ENCODE results near the gene BZW1.

Gene BZW1

GRCh38 chr2:200811333-200812121, at the start of gene BZW1:
Gene BZW1 (plus strand): TSS chr2:200811910. CDS start chr2:200813218, 1,308 bp downstream.
- peaks cover 36% of the 10 kb centered on the region for H3K36me3 Mint-ChIP-seq
- H3K4me1 Mint-ChIP-seq: peaks cover 42% of the 10 kb centered on the region
- H3K27me3 Mint-ChIP-seq: peaks cover 5% of the 10 kb centered on the region
- DNase-seq: peak; percentile 98
- CTCF ChIA-PET: interaction anchor here (3.0 kb wide), 1 partner anchor 99 kb away, joined by 10 read pairs; no protein-coding TSS in a partner anchor
- H3K4me3 Mint-ChIP-seq: peak within 1 kb of the TSS; percentile 88
- H3K27ac Mint-ChIP-seq: peak within 1 kb of the TSS; percentile 91
- H3K9me3 Mint-ChIP-seq: no peaks in the 10 kb centered on the region

GRCh38 chr2:200762127-200762526, 49.6 kb upstream of the BZW1 start:
- H3K27me3 Mint-ChIP-seq: peaks cover 9% of the 10 kb centered on the region
- H3K9me3 Mint-ChIP-seq: no peaks in the 10 kb centered on the region
- no peak for DNase-seq
- peaks cover 14% of the 10 kb centered on the region for H3K4me1 Mint-ChIP-seq
- CTCF ChIA-PET: no interaction called here
- H3K36me3 Mint-ChIP-seq: no peaks in the 10 kb centered on the region
- no peak overlapping the region for H3K4me3 Mint-ChIP-seq
- H3K27ac Mint-ChIP-seq: no peak overlapping the region

GRCh38 chr2:200763422-200763821, 48.3 kb upstream of the BZW1 start:
- no peak overlapping the region for H3K27ac Mint-ChIP-seq
- CTCF ChIA-PET: no interaction called here
- H3K4me1 Mint-ChIP-seq: peaks cover 14% of the 10 kb centered on the region
- H3K27me3 Mint-ChIP-seq: peaks cover 8% of the 10 kb centered on the region
- DNase-seq: no peak
- H3K4me3 Mint-ChIP-seq: no peak overlapping the region
- no peaks in the 10 kb centered on the region for H3K9me3 Mint-ChIP-seq
- H3K36me3 Mint-ChIP-seq: no peaks in the 10 kb centered on the region

GRCh38 chr2:200765139-200765951, 46.4 kb upstream of the BZW1 start:
- Mint-ChIP-seq H3K4me1 (peaks cover 14% of the 10 kb centered on the region), H3K27ac (peak overlapping the region; percentile 46), H3K9me3 (no peaks in the 10 kb centered on the region), H3K36me3 (no peaks in the 10 kb centered on the region), H3K4me3 (no peak overlapping the region), H3K27me3 (peaks cover 11% of the 10 kb centered on the region)
- CTCF ChIA-PET: interaction anchor here (0.9 to 1.6 kb wide), 5 partner anchors 9 to 526 kb away, joined by 3 to 13 read pairs (median 3); no protein-coding TSS in a partner anchor
- DNase-seq: no peak

GRCh38 chr2:200765995-200766660, 45.6 kb upstream of the BZW1 start:
- no peak overlapping the region for H3K27ac Mint-ChIP-seq
- H3K36me3 Mint-ChIP-seq: no peaks in the 10 kb centered on the region
- H3K27me3 Mint-ChIP-seq: peaks cover 15% of the 10 kb centered on the region
- H3K4me1 Mint-ChIP-seq: peaks cover 14% of the 10 kb centered on the region
- no peak for DNase-seq
- H3K4me3 Mint-ChIP-seq: no peak overlapping the region
- CTCF ChIA-PET: interaction anchor here (1.4 kb wide), 1 partner anchor 10 kb away, joined by 4 read pairs; no protein-coding TSS in a partner anchor
- no peaks in the 10 kb centered on the region for H3K9me3 Mint-ChIP-seq

GRCh38 chr2:200767111-200767885, 44.4 kb upstream of the BZW1 start:
- H3K4me3 Mint-ChIP-seq: no peak overlapping the region
- no peaks in the 10 kb centered on the region for H3K36me3 Mint-ChIP-seq
- no peak for DNase-seq
- peaks cover 15% of the 10 kb centered on the region for H3K27me3 Mint-ChIP-seq
- no peak overlapping the region for H3K27ac Mint-ChIP-seq
- no peaks in the 10 kb centered on the region for H3K9me3 Mint-ChIP-seq
- H3K4me1 Mint-ChIP-seq: peaks cover 14% of the 10 kb centered on the region
- CTCF ChIA-PET: no interaction called here

GRCh38 chr2:200770847-200771246, 40.9 kb upstream of the BZW1 start:
- no peak overlapping the region for H3K4me3 Mint-ChIP-seq
- H3K4me1 Mint-ChIP-seq: peaks cover 10% of the 10 kb centered on the region
- CTCF ChIA-PET: interaction anchor here (0.6 kb wide), 1 partner anchor 508 kb away, joined by 3 read pairs; no protein-coding TSS in a partner anchor
- H3K36me3 Mint-ChIP-seq: no peaks in the 10 kb centered on the region
- H3K27me3 Mint-ChIP-seq: peaks cover 17% of the 10 kb centered on the region
- no peak for DNase-seq
- no peak overlapping the region for H3K27ac Mint-ChIP-seq
- H3K9me3 Mint-ChIP-seq: peaks cover 9% of the 10 kb centered on the region

DNA sequence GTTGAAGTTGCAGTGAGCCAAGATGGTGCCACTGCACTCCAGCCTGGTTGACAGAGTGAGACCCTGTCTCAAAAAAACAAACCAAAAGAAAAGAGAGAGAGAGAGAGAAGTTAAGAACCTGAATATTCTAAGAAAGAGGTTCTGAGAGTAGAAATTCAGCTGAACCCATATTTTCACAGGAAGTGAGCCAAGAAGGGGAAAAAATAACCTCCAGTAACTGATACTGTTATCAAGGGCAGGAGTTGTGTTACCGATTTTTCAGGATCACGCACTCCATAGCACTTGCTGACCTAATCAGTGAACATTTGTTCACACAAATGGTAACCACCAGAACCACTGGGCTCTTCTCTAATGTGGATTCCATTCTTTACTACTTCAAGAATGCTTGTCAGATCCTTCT, 39.1 kb upstream of the BZW1 start:
- peaks cover 21% of the 10 kb centered on the region for H3K27me3 Mint-ChIP-seq
- no peak overlapping the region for H3K27ac Mint-ChIP-seq
- H3K36me3 Mint-ChIP-seq: no peaks in the 10 kb centered on the region
- H3K9me3 Mint-ChIP-seq: peaks cover 9% of the 10 kb centered on the region
- no peak overlapping the region for H3K4me3 Mint-ChIP-seq
- no peak for DNase-seq
- H3K4me1 Mint-ChIP-seq: peaks cover 6% of the 10 kb centered on the region
- CTCF ChIA-PET: no interaction called here

DNA sequence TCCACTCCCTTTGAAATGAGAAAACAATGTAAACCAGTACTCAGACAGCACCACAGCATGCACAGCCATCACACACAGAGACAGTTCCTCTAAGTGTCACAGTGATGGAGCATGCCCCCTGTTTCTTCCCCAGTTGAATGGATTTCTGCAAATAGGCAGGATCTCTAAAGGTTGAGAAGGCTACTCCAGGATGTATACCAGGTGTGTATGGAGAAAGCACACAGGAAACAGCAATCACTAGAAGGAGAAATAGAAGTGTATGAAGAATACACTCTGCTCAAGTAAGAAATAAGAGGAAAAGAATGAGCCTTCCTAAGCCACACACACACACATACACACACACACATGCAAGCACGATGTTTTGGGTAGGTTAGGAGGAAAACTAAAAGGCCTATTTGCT, 38.6 kb upstream of the BZW1 start:
- Mint-ChIP-seq H3K4me1 (peaks cover 6% of the 10 kb centered on the region), H3K9me3 (peaks cover 9% of the 10 kb centered on the region), H3K4me3 (no peak overlapping the region), H3K27ac (no peak overlapping the region), H3K36me3 (no peaks in the 10 kb centered on the region), H3K27me3 (peaks cover 19% of the 10 kb centered on the region)
- CTCF ChIA-PET: no interaction called here
- DNase-seq: no peak

GRCh38 chr2:200774920-200775319, 36.8 kb upstream of the BZW1 start:
- no peak for DNase-seq
- H3K27ac Mint-ChIP-seq: no peak overlapping the region
- no peak overlapping the region for H3K4me3 Mint-ChIP-seq

DNA sequence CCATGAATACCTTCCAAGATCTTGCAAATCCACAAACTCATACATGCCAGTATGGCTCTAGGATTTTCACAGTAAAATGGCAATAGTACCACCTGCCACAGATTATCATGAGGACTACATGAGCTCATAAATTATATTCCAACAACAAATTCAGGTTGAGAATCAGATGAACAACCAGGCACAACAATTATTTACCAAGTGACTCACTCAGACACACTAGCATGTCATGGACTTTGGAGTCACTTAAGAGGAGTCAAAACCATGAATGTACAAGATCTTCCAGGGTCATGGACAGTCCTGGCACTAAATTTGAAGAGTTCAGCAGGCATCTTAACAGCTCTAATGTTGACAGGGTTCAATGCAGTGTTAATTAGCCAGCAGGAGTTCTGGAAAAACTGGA, 34.4 kb upstream of the BZW1 start:
- CTCF ChIA-PET: no interaction called here
- no peak for DNase-seq
- Mint-ChIP-seq H3K4me3 (no peak overlapping the region), H3K4me1 (peaks cover 6% of the 10 kb centered on the region), H3K27me3 (peaks cover 20% of the 10 kb centered on the region), H3K9me3 (peaks cover 9% of the 10 kb centered on the region), H3K27ac (peak overlapping the region; percentile 15), H3K36me3 (no peaks in the 10 kb centered on the region)

More at GRCh38 chr2:200774920-200775319, 36.8 kb upstream of the BZW1 start:
- peaks cover 17% of the 10 kb centered on the region for H3K27me3 Mint-ChIP-seq
- CTCF ChIA-PET: interaction anchor here (1.3 kb wide), 1 partner anchor 191 kb away, joined by 3 read pairs; no protein-coding TSS in a partner anchor
- no peaks in the 10 kb centered on the region for H3K36me3 Mint-ChIP-seq
- H3K9me3 Mint-ChIP-seq: peaks cover 9% of the 10 kb centered on the region
- H3K4me1 Mint-ChIP-seq: peaks cover 6% of the 10 kb centered on the region

GRCh38 chr2:200778038-200778437, 33.7 kb upstream of the BZW1 start:
- Mint-ChIP-seq H3K9me3 (peaks cover 2% of the 10 kb centered on the region), H3K4me3 (no peak overlapping the region), H3K27ac (no peak overlapping the region), H3K36me3 (no peaks in the 10 kb centered on the region), H3K27me3 (peaks cover 20% of the 10 kb centered on the region), H3K4me1 (no peaks in the 10 kb centered on the region)
- CTCF ChIA-PET: no interaction called here
- no peak for DNase-seq

GRCh38 chr2:200779214-200779613, 32.5 kb upstream of the BZW1 start:
- no peaks in the 10 kb centered on the region for H3K36me3 Mint-ChIP-seq
- H3K27ac Mint-ChIP-seq: no peak overlapping the region
- no peak for DNase-seq
- CTCF ChIA-PET: no interaction called here
- peaks cover 20% of the 10 kb centered on the region for H3K27me3 Mint-ChIP-seq
- no peaks in the 10 kb centered on the region for H3K4me1 Mint-ChIP-seq
- no peak overlapping the region for H3K4me3 Mint-ChIP-seq
- H3K9me3 Mint-ChIP-seq: no peaks in the 10 kb centered on the region
